Caco-2 (cell line): Measurements from ENCODE around the gene TFE3. TPM values are rescaled to one million over a fixed set of nuclear protein-coding genes. Genes with fewer than 3 reads are reported as not detected.

Source experiments
- BruUV-seq: library from RNA; stranded (reverse); fragments of 400-500 nt; replicated peaks from 2 replicates; lab custom pipeline; 2021; lab: Mats Ljungman, UMichigan
- CTCF ChIA-PET: fragments of 300-600 bp; sonication (Branson Sonifier 250); formaldehyde crosslinking; loops from one replicate; lab custom pipeline; 2022; ENCODE audit warnings: antibody characterized with exemption; lab: Charles Lee
- POLR2A ChIA-PET: fragments of 300-600 bp; sonication (Branson Sonifier 250); formaldehyde crosslinking; loops from one replicate; lab custom pipeline; 2022; ENCODE audit warnings: antibody characterized with exemption; lab: Charles Lee
- DNase-seq, 2 experiments: peaks; one replicate each; pipeline versions ENCODE4 v3.0.0 to v3.0.0-alpha.2; 2020 to 2022
- H3K27me3 ChIP-seq: replicated peaks from 2 replicates; pipeline ENCODE4 v1.6.0; 2011; ENCODE audit warnings: low read length; ENCODE audit not compliant: control insufficient read depth, insufficient read depth
- H3K36me3 ChIP-seq: 2 replicates; pipeline ENCODE4 v1.5.1; 2011; ENCODE audit warnings: low read length; ENCODE audit not compliant: control insufficient read depth, insufficient read depth
- H3K4me1 ChIP-seq: fragments of 250-450 bp; sonication (Bioruptor Pico); 2 replicates; pipeline ENCODE4 v1.5.1; 2020; ENCODE audit warnings: mild to moderate bottlenecking
- H3K4me3 ChIP-seq: 2 replicates; pipeline ENCODE4 v1.5.1; 2011; ENCODE audit warnings: low read depth, mild to moderate bottlenecking, control low read depth, low read length
- H3K9me3 ChIP-seq: fragments of 250-450 bp; sonication (Bioruptor Pico); 2 replicates; pipeline ENCODE4 v1.5.1; 2020; ENCODE audit warnings: mild to moderate bottlenecking, moderate library complexity
- H3K27ac Mint-ChIP-seq: one replicate; pipeline ENCODE4 v1.8.0; 2022; ENCODE audit warnings: mixed read lengths; ENCODE audit not compliant: unreplicated experiment
- H3K27me3 Mint-ChIP-seq: one replicate; pipeline ENCODE4 v1.8.0; 2022; ENCODE audit warnings: mixed read lengths; ENCODE audit not compliant: insufficient read depth, unreplicated experiment
- H3K36me3 Mint-ChIP-seq: one replicate; pipeline ENCODE4 v1.8.0; 2022; ENCODE audit warnings: mild to moderate bottlenecking, mixed read lengths; ENCODE audit not compliant: insufficient read depth, unreplicated experiment
- H3K4me1 Mint-ChIP-seq: one replicate; pipeline ENCODE4 v1.8.0; 2022; ENCODE audit warnings: low read depth, mixed read lengths; ENCODE audit not compliant: unreplicated experiment
- H3K4me3 Mint-ChIP-seq: one replicate; pipeline ENCODE4 v1.8.0; 2022; ENCODE audit warnings: mild to moderate bottlenecking, moderate library complexity, mixed read lengths; ENCODE audit not compliant: unreplicated experiment
- H3K9me3 Mint-ChIP-seq: one replicate; pipeline ENCODE4 v1.8.0; 2022; ENCODE audit warnings: mixed read lengths; ENCODE audit not compliant: unreplicated experiment
- CTCF ChIP-seq, 2 experiments: fragments of 200-600 bp in 1 of 2; IDR thresholded peaks; 1 replicate in 1 of 2; 2 replicates in 1 of 2; pipeline versions ENCODE4 v1.5.1 to v1.8.0; 2011 to 2022; ENCODE audit warnings: antibody characterized with exemption in 1 of 2, control low read depth in 1 of 2, inconsistent platforms in 1 of 2, low read depth in 1 of 2, low read length in 1 of 2, mild to moderate bottlenecking in 1 of 2, moderate library complexity in 1 of 2; ENCODE audit not compliant: insufficient read depth in 1 of 2, severe bottlenecking in 1 of 2, unreplicated experiment in 1 of 2
- intact Hi-C: fragments of 100-400 bp; cut with micrococcal nuclease; formaldehyde crosslinking; loops from one replicate; pipeline ENCODE4 v1.10.0; 2022; ENCODE audit not compliant: unreplicated experiment
- total RNA-seq: library from RNA; stranded (reverse); gene quantifications from 2 replicates; pipeline ENCODE4 v1.2.3, GENCODE V29; 2022

The TFE3 gene
- total RNA-seq, 1 experiment from 2014 or later, result 32.0 TPM

GRCh38 chrX:49067285-49068120 is 24.3 kb upstream of the TFE3 start:
- H3K36me3 Mint-ChIP-seq, result peaks cover 10% of the 10 kb centered on the region
- Histone ChIP-seq H3K36me3 (no peaks in the 10 kb centered on the region), H3K27me3 (no peaks in the 10 kb centered on the region), H3K4me1 (no peaks in the 10 kb centered on the region), H3K9me3 (no peaks in the 10 kb centered on the region), H3K4me3 (no peak overlapping the region)
- POLR2A ChIA-PET, result no interaction called here
- no TSS peak for BruUV-seq
- H3K4me1 Mint-ChIP-seq, result no peaks in the 10 kb centered on the region
- H3K27me3 Mint-ChIP-seq, result no peaks in the 10 kb centered on the region
- CTCF ChIA-PET, result no interaction called here
- no peak overlapping the region for H3K4me3 Mint-ChIP-seq
- H3K27ac Mint-ChIP-seq, result no peak overlapping the region
- no peak for DNase-seq
- TF ChIP-seq CTCF (IDR thresholded peaks at IDR 0.05; ENCODE audit: insufficient read depth in 1 of 2, low read depth in 1 of 2, low read length in 1 of 2, severe bottlenecking in 1 of 2, unreplicated experiment in 1 of 2), result no peak
- no peaks in the 10 kb centered on the region for H3K9me3 Mint-ChIP-seq
- intact Hi-C loops, result no loop called here

- Mint-ChIP-seq H3K9me3 (no peaks in the 10 kb centered on the region), H3K4me1 (no peaks in the 10 kb centered on the region), H3K27ac (no peak overlapping the region), H3K4me3 (no peak overlapping the region), H3K27me3 (no peaks in the 10 kb centered on the region), H3K36me3 (peaks cover 14% of the 10 kb centered on the region)
- intact Hi-C loops, result no loop called here
- POLR2A ChIA-PET, result no interaction called here
- no peaks in the 10 kb centered on the region for H3K9me3 ChIP-seq
- no peak for TF ChIP-seq CTCF (IDR thresholded peaks at IDR 0.05; ENCODE audit: insufficient read depth in 1 of 2, low read depth in 1 of 2, low read length in 1 of 2, severe bottlenecking in 1 of 2, unreplicated experiment in 1 of 2)
- BruUV-seq, result no TSS peak
- no peaks in the 10 kb centered on the region for H3K4me1 ChIP-seq
- no peaks in the 10 kb centered on the region for H3K36me3 ChIP-seq
- CTCF ChIA-PET, result no interaction called here
- no peaks in the 10 kb centered on the region for H3K27me3 ChIP-seq
- H3K4me3 ChIP-seq, result no peak overlapping the region
- DNase-seq, result no peak
Measured at GRCh38 chrX:49066690-49067089, 23.5 kb upstream of the TFE3 start.

GRCh38 chrX:49066278-49066677 is 23.1 kb upstream of the TFE3 start:
- Histone ChIP-seq H3K27me3 (no peaks in the 10 kb centered on the region), H3K4me1 (no peaks in the 10 kb centered on the region), H3K4me3 (no peak overlapping the region), H3K36me3 (no peaks in the 10 kb centered on the region), H3K9me3 (no peaks in the 10 kb centered on the region)
- Mint-ChIP-seq H3K27me3 (no peaks in the 10 kb centered on the region), H3K4me1 (no peaks in the 10 kb centered on the region), H3K27ac (no peak overlapping the region), H3K4me3 (no peak overlapping the region), H3K9me3 (no peaks in the 10 kb centered on the region), H3K36me3 (peaks cover 17% of the 10 kb centered on the region)
- CTCF ChIA-PET, result no interaction called here
- DNase-seq, result no peak
- no TSS peak for BruUV-seq
- POLR2A ChIA-PET, result no interaction called here
- no peak for TF ChIP-seq CTCF (IDR thresholded peaks at IDR 0.05; ENCODE audit: insufficient read depth in 1 of 2, low read depth in 1 of 2, low read length in 1 of 2, severe bottlenecking in 1 of 2, unreplicated experiment in 1 of 2)
- intact Hi-C loops, result no loop called here
